Measurements from ENCODE around the gene AZI2.

AZI2 gene

DNA sequence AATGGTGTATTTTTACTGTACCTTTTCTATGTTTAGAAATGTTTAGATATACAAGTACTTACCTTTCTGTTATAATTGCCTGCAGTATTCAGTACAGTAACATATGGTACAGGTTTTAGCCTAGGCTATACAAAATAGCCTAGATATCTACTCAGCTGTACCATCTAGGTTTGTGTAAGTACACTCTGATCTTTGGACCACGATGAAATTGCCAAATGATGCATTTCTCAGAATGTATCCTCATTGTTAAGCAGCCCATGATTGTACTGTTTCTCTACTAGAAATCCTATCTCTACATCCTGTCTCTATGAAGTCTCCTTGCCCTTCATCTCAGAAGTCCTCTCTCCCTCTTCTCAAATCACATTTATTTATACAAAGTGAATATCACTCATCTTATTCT lies 32.9 kb downstream of the AZI2 start:
- TF ChIP-seq, protein P1, sequence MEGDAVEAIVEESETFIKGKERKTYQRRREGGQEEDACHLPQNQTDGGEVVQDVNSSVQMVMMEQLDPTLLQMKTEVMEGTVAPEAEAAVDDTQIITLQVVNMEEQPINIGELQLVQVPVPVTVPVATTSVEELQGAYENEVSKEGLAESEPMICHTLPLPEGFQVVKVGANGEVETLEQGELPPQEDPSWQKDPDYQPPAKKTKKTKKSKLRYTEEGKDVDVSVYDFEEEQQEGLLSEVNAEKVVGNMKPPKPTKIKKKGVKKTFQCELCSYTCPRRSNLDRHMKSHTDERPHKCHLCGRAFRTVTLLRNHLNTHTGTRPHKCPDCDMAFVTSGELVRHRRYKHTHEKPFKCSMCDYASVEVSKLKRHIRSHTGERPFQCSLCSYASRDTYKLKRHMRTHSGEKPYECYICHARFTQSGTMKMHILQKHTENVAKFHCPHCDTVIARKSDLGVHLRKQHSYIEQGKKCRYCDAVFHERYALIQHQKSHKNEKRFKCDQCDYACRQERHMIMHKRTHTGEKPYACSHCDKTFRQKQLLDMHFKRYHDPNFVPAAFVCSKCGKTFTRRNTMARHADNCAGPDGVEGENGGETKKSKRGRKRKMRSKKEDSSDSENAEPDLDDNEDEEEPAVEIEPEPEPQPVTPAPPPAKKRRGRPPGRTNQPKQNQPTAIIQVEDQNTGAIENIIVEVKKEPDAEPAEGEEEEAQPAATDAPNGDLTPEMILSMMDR (conservative IDR thresholded peaks at IDR 0.05; ENCODE audit: low read depth, low read length), result no peak
- H3K4me3 ChIP-seq (ENCODE audit: low read length), result no peak overlapping the region
- no peak for DNase-seq (ENCODE audit: low read depth)

DNA sequence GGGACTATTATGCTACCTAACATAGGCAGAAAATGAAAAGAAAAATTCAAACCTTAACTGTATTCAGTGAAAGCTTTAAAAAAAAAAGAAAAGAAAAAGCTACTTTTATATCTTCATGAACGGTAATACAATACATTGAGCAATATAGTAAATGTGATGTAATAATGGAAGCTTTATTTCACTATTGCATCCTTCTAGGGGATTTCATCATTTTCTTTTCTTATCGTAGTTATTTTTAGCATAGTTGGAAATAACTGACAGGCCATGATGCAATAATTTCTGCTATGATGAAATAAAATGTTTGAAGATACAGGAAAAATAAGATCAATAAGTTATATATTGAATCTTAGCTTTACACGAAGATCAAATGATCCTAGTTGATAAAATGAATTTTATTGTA lies 40.4 kb downstream of the AZI2 start:
- no peak overlapping the region for H3K4me3 ChIP-seq (ENCODE audit: low read length)
- TF ChIP-seq, protein P1 (conservative IDR thresholded peaks at IDR 0.05; ENCODE audit: low read depth, low read length), result no peak
- no peak for DNase-seq (ENCODE audit: low read depth)

DNA sequence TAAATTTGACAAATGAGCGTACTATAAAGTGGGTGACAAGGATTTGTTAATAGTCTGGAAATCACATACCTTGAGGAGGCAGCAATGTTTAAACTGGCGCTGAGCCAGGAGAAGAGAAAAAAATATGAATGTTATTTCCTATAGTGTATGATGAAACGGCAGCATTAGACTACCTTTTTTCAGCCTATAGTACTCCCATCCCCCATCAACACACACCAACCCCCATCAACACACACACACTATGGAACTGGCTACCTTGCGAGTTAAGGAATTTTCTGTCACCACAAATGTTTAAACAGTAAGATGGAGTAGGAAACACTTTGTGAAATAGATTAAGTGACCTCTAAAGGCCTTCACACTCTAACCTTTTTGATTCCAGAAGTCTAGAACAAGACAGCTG lies 46.9 kb downstream of the AZI2 start:
- DNase-seq (ENCODE audit: low read depth), result no peak
- no peak overlapping the region for H3K4me3 ChIP-seq (ENCODE audit: low read length)
- TF ChIP-seq, protein P1 (conservative IDR thresholded peaks at IDR 0.05; ENCODE audit: low read depth, low read length), result no peak

DNA sequence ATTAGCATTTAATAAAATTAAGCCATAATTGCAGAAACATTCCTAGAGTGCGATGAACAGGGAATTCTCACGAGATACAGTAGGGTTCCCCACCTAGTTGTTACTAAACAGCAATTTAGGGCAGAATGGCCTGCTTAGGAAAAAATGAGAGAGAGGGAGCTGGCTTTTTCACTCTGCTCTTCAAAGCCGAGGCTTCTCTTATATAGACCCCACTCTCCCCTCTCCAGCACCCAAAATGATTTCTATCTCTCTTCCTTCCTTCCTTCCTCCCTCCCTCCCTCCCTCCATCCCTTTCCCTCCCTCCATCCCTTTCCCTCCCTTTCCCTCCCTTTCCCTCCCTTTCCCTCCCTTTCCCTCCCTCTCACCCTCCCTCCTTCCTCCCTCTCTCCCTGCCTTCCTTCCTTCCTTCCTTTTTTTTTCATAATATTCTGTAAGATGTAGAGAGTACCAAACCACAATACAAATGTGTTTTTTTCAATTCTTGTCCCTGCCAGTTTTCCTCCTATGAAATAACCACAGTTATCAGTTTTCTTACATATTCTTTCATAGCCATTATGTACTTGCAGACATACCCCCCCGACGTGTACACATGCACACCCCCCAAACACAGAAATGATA lies 48.2 kb downstream of the AZI2 start:
- H3K4me3 ChIP-seq (ENCODE audit: low read length), result no peak overlapping the region
- no peak for DNase-seq (ENCODE audit: low read depth)
- TF ChIP-seq, protein P1 (conservative IDR thresholded peaks at IDR 0.05; ENCODE audit: low read depth, low read length), result no peak

DNA sequence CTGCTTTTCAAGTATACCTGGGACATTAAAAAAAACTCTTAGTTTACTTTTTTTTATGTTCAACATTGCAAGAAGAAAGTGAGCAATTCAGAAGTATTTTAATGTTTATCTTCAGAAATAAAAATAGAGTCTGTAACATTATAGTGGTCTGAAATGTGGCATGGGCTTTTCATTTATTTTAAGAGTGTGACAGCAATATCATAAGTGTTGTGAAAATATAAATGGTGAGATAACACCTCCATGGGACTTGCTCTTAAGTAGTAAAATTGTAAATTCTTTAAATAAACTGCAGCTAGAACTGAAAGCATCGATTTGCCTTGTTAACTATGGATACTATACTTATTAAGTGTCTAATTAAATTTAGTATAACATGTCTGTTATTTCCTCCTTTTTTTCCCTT lies 48.9 kb downstream of the AZI2 start:
- H3K4me3 ChIP-seq (ENCODE audit: low read length), result no peak overlapping the region

DNA sequence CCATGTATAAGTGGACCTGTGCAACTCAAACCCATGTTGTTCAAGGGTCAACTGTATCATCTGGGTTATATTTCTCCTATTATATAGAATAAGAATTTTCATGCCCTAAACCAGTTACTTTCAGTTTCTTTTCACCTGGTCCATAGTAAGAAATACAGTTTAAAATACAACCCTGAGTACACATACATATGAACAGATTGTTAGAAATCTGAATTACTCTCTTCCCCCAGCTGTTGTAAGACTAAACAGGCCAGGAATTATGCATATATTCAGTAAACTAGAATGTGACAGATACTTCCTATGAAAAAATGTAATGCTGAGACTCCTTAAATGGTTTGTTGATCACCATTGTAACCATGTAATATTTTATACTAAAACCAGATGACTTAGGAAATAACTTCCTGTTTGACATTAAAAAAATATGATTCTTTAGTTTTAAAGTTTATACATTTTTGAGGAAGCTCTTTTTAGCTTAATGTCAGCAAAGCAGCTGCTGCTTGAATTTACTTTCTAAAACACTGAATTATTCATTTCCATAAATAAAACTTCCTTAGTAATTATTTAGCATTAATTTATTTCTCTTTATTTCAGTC lies 52.6 kb downstream of the AZI2 start:
- no peak for DNase-seq (ENCODE audit: low read depth)
- H3K4me3 ChIP-seq (ENCODE audit: low read length), result no peak overlapping the region
- TF ChIP-seq, protein P1 (conservative IDR thresholded peaks at IDR 0.05; ENCODE audit: low read depth, low read length), result no peak

More for the DNA sequence above, 48.9 kb downstream of the AZI2 start:
- DNase-seq (ENCODE audit: low read depth), result no peak
- TF ChIP-seq, protein P1 (conservative IDR thresholded peaks at IDR 0.05; ENCODE audit: low read depth, low read length), result no peak
